ENCODE results near the gene ZMYM1.
"Not testable (repeated sequence)": the region's sequence is repeated elsewhere in the genome, so short reads cannot be mapped to it uniquely, and the experiment has no call there.

ZMYM1 gene

GRCh38 chr1:35143737-35144508, 64.7 kb downstream of the ZMYM1 start:
- TF ChIP-seq BACH2 (CRISPR knock-in tag; IDR thresholded peaks at IDR 0.05; ENCODE audit: borderline replicate concordance) (no peak), GLIS3 (CRISPR knock-in tag; IDR thresholded peaks at IDR 0.05) (no peak), ESRRG (CRISPR knock-in tag; IDR thresholded peaks at IDR 0.05) (no peak), OSR1 (CRISPR knock-in tag; IDR thresholded peaks at IDR 0.05) (no peak), SNAI2 (CRISPR knock-in tag; IDR thresholded peaks at IDR 0.05) (no peak), ARNTL (CRISPR knock-in tag; IDR thresholded peaks at IDR 0.05; ENCODE audit: borderline replicate concordance, low read depth) (no peak), CSRNP3 (CRISPR knock-in tag; IDR thresholded peaks at IDR 0.05) (no peak), TCF4 (CRISPR knock-in tag; IDR thresholded peaks at IDR 0.05; ENCODE audit: borderline replicate concordance) (no peak), PPARA (CRISPR knock-in tag; IDR thresholded peaks at IDR 0.05; ENCODE audit: borderline replicate concordance) (no peak), ZNF70 (CRISPR knock-in tag; IDR thresholded peaks at IDR 0.05) (no peak), ZC3H10 (CRISPR knock-in tag; IDR thresholded peaks at IDR 0.05) (no peak), ZFP3 (CRISPR knock-in tag; IDR thresholded peaks at IDR 0.05) (no peak), RARB (CRISPR knock-in tag; IDR thresholded peaks at IDR 0.05) (no peak), TOX (CRISPR knock-in tag; IDR thresholded peaks at IDR 0.05; ENCODE audit: borderline replicate concordance) (no peak), ZFP30 (CRISPR knock-in tag; IDR thresholded peaks at IDR 0.05) (no peak), POU6F1 (CRISPR knock-in tag; IDR thresholded peaks at IDR 0.05; ENCODE audit: borderline replicate concordance, low read depth) (no peak), ZNF8 (CRISPR knock-in tag; IDR thresholded peaks at IDR 0.05) (no peak), ZNF565 (CRISPR knock-in tag; conservative IDR thresholded peaks at IDR 0.05; ENCODE audit: low read depth) (no peak)
- TF ChIP-seq, protein P1, sequence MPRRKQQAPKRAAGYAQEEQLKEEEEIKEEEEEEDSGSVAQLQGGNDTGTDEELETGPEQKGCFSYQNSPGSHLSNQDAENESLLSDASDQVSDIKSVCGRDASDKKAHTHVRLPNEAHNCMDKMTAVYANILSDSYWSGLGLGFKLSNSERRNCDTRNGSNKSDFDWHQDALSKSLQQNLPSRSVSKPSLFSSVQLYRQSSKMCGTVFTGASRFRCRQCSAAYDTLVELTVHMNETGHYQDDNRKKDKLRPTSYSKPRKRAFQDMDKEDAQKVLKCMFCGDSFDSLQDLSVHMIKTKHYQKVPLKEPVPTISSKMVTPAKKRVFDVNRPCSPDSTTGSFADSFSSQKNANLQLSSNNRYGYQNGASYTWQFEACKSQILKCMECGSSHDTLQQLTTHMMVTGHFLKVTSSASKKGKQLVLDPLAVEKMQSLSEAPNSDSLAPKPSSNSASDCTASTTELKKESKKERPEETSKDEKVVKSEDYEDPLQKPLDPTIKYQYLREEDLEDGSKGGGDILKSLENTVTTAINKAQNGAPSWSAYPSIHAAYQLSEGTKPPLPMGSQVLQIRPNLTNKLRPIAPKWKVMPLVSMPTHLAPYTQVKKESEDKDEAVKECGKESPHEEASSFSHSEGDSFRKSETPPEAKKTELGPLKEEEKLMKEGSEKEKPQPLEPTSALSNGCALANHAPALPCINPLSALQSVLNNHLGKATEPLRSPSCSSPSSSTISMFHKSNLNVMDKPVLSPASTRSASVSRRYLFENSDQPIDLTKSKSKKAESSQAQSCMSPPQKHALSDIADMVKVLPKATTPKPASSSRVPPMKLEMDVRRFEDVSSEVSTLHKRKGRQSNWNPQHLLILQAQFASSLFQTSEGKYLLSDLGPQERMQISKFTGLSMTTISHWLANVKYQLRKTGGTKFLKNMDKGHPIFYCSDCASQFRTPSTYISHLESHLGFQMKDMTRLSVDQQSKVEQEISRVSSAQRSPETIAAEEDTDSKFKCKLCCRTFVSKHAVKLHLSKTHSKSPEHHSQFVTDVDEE (CRISPR knock-in tag; IDR thresholded peaks at IDR 0.05) = no peak
- TF ChIP-seq, protein P2, sequence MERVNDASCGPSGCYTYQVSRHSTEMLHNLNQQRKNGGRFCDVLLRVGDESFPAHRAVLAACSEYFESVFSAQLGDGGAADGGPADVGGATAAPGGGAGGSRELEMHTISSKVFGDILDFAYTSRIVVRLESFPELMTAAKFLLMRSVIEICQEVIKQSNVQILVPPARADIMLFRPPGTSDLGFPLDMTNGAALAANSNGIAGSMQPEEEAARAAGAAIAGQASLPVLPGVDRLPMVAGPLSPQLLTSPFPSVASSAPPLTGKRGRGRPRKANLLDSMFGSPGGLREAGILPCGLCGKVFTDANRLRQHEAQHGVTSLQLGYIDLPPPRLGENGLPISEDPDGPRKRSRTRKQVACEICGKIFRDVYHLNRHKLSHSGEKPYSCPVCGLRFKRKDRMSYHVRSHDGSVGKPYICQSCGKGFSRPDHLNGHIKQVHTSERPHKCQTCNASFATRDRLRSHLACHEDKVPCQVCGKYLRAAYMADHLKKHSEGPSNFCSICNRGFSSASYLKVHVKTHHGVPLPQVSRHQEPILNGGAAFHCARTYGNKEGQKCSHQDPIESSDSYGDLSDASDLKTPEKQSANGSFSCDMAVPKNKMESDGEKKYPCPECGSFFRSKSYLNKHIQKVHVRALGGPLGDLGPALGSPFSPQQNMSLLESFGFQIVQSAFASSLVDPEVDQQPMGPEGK (CRISPR knock-in tag; IDR thresholded peaks at IDR 0.05; ENCODE audit: borderline replicate concordance) = no peak
- no peak for ATAC-seq

- not testable (repeated sequence) for ATAC-seq
These were observed 66.8 kb downstream of the ZMYM1 start for GRCh38 chr1:35145892-35146549.

- no peak for ATAC-seq
- no peak for TF ChIP-seq ZFP30 (CRISPR knock-in tag; IDR thresholded peaks at IDR 0.05)
- peak; percentile 96 for TF ChIP-seq ZNF8 (CRISPR knock-in tag; IDR thresholded peaks at IDR 0.05)
- no peak for TF ChIP-seq TCF4 (CRISPR knock-in tag; IDR thresholded peaks at IDR 0.05; ENCODE audit: borderline replicate concordance)
These were observed 72.0 kb downstream of the ZMYM1 start for GRCh38 chr1:35151220-35151619.

DNA sequence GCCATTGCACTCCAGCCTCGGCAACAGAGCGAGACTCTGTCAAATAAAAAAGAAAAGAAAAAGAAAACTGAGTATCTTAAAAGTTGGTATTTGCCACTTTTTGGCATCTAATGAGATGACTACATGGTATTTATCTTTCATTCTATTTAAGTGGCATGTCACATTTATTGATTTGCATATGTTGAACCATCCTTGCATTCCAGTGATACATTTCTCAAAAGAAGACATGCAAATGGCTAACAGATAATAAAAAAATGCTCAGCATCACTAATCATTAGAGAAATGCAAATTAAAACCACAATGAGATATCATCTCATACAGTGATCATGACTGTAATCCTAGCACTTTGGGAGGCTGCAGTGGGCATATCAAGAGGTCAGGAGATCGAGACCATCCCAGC, 85.7 kb downstream of the ZMYM1 start:
- no peak for ATAC-seq
- TF ChIP-seq ZC3H10 (CRISPR knock-in tag; IDR thresholded peaks at IDR 0.05) (no peak), ZNF70 (CRISPR knock-in tag; IDR thresholded peaks at IDR 0.05) (no peak), ZFP3 (CRISPR knock-in tag; IDR thresholded peaks at IDR 0.05) (no peak), CREB5 (CRISPR knock-in tag; IDR thresholded peaks at IDR 0.05; ENCODE audit: low read depth) (no peak), GLIS3 (CRISPR knock-in tag; IDR thresholded peaks at IDR 0.05) (no peak), CSDC2 (CRISPR knock-in tag; IDR thresholded peaks at IDR 0.05) (no peak), ZFP30 (CRISPR knock-in tag; IDR thresholded peaks at IDR 0.05) (no peak), ZNF8 (CRISPR knock-in tag; IDR thresholded peaks at IDR 0.05) (no peak), BACH2 (CRISPR knock-in tag; IDR thresholded peaks at IDR 0.05; ENCODE audit: borderline replicate concordance) (no peak), ZNF565 (CRISPR knock-in tag; conservative IDR thresholded peaks at IDR 0.05; ENCODE audit: low read depth) (no peak), TCF4 (CRISPR knock-in tag; IDR thresholded peaks at IDR 0.05; ENCODE audit: borderline replicate concordance) (no peak), SNAI2 (CRISPR knock-in tag; IDR thresholded peaks at IDR 0.05) (no peak), OSR1 (CRISPR knock-in tag; IDR thresholded peaks at IDR 0.05) (no peak), RARB (CRISPR knock-in tag; IDR thresholded peaks at IDR 0.05) (no peak)
- TF ChIP-seq, protein P1 (CRISPR knock-in tag; IDR thresholded peaks at IDR 0.05) = no peak
